ENCODE results near the gene TRPC6.

Gene TRPC6

DNA sequence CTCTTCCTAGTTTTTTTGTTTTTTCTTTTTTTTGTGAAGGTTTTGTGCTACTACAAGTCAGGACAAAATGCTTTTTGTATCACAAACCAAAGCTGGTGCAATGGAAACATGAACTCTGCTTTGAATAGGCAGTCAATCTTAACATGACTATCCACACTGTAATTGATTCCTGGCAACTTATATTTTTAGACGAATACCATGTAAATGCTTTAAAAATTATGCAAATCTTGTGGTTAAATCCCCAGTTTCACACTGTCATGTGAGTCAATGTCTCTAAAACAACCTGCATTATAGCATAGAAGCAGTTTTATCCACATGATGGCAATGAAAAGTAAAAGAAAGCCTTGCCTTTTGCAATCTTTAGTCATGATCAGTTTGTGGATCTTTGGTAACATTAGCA, 8.9 kb downstream of the TRPC6 start:
- Histone ChIP-seq H3K4me1 (ENCODE audit: insufficient read depth, low read length) (no peaks in the 10 kb centered on the region), H3K27ac (ENCODE audit: low read length) (no peak overlapping the region), H3K9ac (ENCODE audit: low read depth, low read length) (no peak overlapping the region), H4K20me1 (ENCODE audit: insufficient read depth, low read length) (no peaks in the 10 kb centered on the region), H3K79me2 (ENCODE audit: insufficient read depth, low read length) (no peaks in the 10 kb centered on the region), H3K36me3 (ENCODE audit: insufficient read depth, low read length) (no peaks in the 10 kb centered on the region), H3K4me2 (ENCODE audit: insufficient read depth, low read length) (no peak overlapping the region), H3K27me3 (ENCODE audit: insufficient read depth, low read length, poor library complexity) (no peaks in the 10 kb centered on the region), H3K9me3 (ENCODE audit: insufficient read depth, low read length, severe bottlenecking) (no peaks in the 10 kb centered on the region), H3K4me3 (ENCODE audit: low read depth in 1 of 2, low read length in 2 of 2) (no peak overlapping the region), H2AFZ (ENCODE audit: low read depth, low read length) (no peak overlapping the region)
- no peak for TF ChIP-seq EZH2 (IDR thresholded peaks at IDR 0.05; ENCODE audit: borderline replicate concordance, low read depth, low read length, severe bottlenecking)
- TF ChIP-seq, protein P1, sequence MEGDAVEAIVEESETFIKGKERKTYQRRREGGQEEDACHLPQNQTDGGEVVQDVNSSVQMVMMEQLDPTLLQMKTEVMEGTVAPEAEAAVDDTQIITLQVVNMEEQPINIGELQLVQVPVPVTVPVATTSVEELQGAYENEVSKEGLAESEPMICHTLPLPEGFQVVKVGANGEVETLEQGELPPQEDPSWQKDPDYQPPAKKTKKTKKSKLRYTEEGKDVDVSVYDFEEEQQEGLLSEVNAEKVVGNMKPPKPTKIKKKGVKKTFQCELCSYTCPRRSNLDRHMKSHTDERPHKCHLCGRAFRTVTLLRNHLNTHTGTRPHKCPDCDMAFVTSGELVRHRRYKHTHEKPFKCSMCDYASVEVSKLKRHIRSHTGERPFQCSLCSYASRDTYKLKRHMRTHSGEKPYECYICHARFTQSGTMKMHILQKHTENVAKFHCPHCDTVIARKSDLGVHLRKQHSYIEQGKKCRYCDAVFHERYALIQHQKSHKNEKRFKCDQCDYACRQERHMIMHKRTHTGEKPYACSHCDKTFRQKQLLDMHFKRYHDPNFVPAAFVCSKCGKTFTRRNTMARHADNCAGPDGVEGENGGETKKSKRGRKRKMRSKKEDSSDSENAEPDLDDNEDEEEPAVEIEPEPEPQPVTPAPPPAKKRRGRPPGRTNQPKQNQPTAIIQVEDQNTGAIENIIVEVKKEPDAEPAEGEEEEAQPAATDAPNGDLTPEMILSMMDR (IDR thresholded peaks at IDR 0.05; ENCODE audit: borderline replicate concordance, extremely low read depth, low read length, poor library complexity, severe bottlenecking): no peak
- DNase-seq: no peak
- ATAC-seq (ENCODE audit: insufficient read depth, low read depth): no peak

DNA sequence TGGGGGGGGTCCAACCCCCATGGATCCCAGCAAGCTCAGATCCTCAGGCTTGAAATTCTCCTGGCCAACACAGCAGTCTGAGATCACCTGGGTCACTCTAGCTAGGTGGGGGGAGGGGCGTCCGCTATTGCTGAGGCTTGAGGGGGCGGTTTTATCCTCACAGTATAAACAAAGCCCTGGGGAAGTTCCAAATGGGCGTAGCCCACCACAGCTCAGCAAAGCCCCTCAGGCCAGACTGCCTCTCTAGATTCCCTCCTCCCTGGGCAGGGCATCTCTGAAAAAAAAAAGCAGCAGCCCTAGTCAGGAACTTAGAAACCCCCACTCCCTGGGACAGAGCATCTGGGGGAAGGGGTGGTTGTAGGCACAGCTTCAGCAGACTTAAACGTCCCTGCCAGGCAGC, 16.7 kb downstream of the TRPC6 start:
- DNase-seq: no peak
- no peaks in the 10 kb centered on the region for H4K20me1 ChIP-seq (ENCODE audit: insufficient read depth, low read length)
- no peak overlapping the region for H3K27ac ChIP-seq (ENCODE audit: low read length)
- H3K9me3 ChIP-seq (ENCODE audit: insufficient read depth, low read length, severe bottlenecking): no peaks in the 10 kb centered on the region
- ATAC-seq (ENCODE audit: insufficient read depth, low read depth): no peak
- no peaks in the 10 kb centered on the region for H3K27me3 ChIP-seq (ENCODE audit: insufficient read depth, low read length, poor library complexity)
- no peak overlapping the region for H3K4me2 ChIP-seq (ENCODE audit: insufficient read depth, low read length)
- TF ChIP-seq, protein P1 (IDR thresholded peaks at IDR 0.05; ENCODE audit: borderline replicate concordance, extremely low read depth, low read length, poor library complexity, severe bottlenecking): no peak
- TF ChIP-seq EZH2 (IDR thresholded peaks at IDR 0.05; ENCODE audit: borderline replicate concordance, low read depth, low read length, severe bottlenecking): no peak
- H3K79me2 ChIP-seq (ENCODE audit: insufficient read depth, low read length): no peaks in the 10 kb centered on the region
- no peaks in the 10 kb centered on the region for H3K36me3 ChIP-seq (ENCODE audit: insufficient read depth, low read length)
- H2AFZ ChIP-seq (ENCODE audit: low read depth, low read length): no peak overlapping the region
- H3K9ac ChIP-seq (ENCODE audit: low read depth, low read length): no peak overlapping the region
- H3K4me1 ChIP-seq (ENCODE audit: insufficient read depth, low read length): no peaks in the 10 kb centered on the region
- no peak overlapping the region for H3K4me3 ChIP-seq (ENCODE audit: low read depth in 1 of 2, low read length in 2 of 2)

DNA sequence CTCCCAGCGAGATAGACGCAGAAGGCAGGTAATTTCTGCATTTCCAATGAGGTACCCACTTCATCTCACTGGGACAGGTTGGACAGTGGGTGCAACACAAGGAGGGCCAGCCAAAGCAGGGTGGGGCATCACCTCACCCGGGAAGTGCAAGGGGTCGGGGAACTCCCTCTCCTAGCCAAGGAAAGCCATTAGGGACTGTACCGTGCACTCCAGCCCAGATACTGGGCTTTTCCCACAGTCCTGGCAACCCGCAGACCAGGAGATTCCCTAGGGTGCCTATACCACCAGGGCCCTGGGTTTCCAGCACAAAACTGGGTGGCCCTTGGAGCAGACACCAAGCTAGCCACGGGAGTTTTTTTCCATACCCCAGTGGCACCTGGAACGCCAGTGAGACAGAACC, 17.2 kb downstream of the TRPC6 start:
- no peak overlapping the region for H3K27ac ChIP-seq (ENCODE audit: low read length)
- H3K4me1 ChIP-seq (ENCODE audit: insufficient read depth, low read length): no peaks in the 10 kb centered on the region
- no peaks in the 10 kb centered on the region for H4K20me1 ChIP-seq (ENCODE audit: insufficient read depth, low read length)
- H3K79me2 ChIP-seq (ENCODE audit: insufficient read depth, low read length): no peaks in the 10 kb centered on the region
- TF ChIP-seq, protein P1 (IDR thresholded peaks at IDR 0.05; ENCODE audit: borderline replicate concordance, extremely low read depth, low read length, poor library complexity, severe bottlenecking): no peak
- TF ChIP-seq EZH2 (IDR thresholded peaks at IDR 0.05; ENCODE audit: borderline replicate concordance, low read depth, low read length, severe bottlenecking): no peak
- ATAC-seq (ENCODE audit: insufficient read depth, low read depth): no peak
- no peak for DNase-seq
- no peak overlapping the region for H3K4me3 ChIP-seq (ENCODE audit: low read depth in 1 of 2, low read length in 2 of 2)
- no peaks in the 10 kb centered on the region for H3K36me3 ChIP-seq (ENCODE audit: insufficient read depth, low read length)
- no peaks in the 10 kb centered on the region for H3K9me3 ChIP-seq (ENCODE audit: insufficient read depth, low read length, severe bottlenecking)
- H2AFZ ChIP-seq (ENCODE audit: low read depth, low read length): no peak overlapping the region
- no peak overlapping the region for H3K4me2 ChIP-seq (ENCODE audit: insufficient read depth, low read length)
- no peak overlapping the region for H3K9ac ChIP-seq (ENCODE audit: low read depth, low read length)
- H3K27me3 ChIP-seq (ENCODE audit: insufficient read depth, low read length, poor library complexity): no peaks in the 10 kb centered on the region

DNA sequence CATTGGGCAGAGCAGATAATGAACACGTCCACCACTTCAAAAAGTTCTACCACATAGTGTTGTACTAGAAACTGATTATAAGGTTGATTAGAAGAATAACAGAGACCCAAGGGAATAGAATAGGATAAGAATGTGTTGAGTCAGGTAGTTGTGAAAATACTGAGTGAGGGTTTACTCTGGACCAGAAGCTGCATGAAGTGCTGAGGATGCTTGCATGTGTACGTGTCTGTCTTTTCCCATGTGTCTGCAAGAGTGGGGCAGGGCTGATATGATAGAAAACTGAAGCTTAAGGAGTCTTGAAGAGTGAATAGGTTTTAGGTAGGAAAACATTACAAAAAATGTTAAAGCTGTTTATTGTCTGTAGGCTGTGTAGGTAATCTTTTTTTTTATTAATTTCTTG, 20.6 kb downstream of the TRPC6 start:
- H3K27me3 ChIP-seq (ENCODE audit: insufficient read depth, low read length, poor library complexity): no peaks in the 10 kb centered on the region
- H3K9ac ChIP-seq (ENCODE audit: low read depth, low read length): no peak overlapping the region
- DNase-seq (no peak), ATAC-seq (ENCODE audit: insufficient read depth, low read depth) (no peak)
- H2AFZ ChIP-seq (ENCODE audit: low read depth, low read length): no peak overlapping the region
- H4K20me1 ChIP-seq (ENCODE audit: insufficient read depth, low read length): no peaks in the 10 kb centered on the region
- no peaks in the 10 kb centered on the region for H3K79me2 ChIP-seq (ENCODE audit: insufficient read depth, low read length)
- TF ChIP-seq, protein P1 (IDR thresholded peaks at IDR 0.05; ENCODE audit: borderline replicate concordance, extremely low read depth, low read length, poor library complexity, severe bottlenecking): no peak
- no peak for TF ChIP-seq EZH2 (IDR thresholded peaks at IDR 0.05; ENCODE audit: borderline replicate concordance, low read depth, low read length, severe bottlenecking)
- no peak overlapping the region for H3K4me3 ChIP-seq (ENCODE audit: low read depth in 1 of 2, low read length in 2 of 2)
- no peak overlapping the region for H3K27ac ChIP-seq (ENCODE audit: low read length)
- H3K36me3 ChIP-seq (ENCODE audit: insufficient read depth, low read length): no peaks in the 10 kb centered on the region
- H3K9me3 ChIP-seq (ENCODE audit: insufficient read depth, low read length, severe bottlenecking): no peaks in the 10 kb centered on the region
- no peak overlapping the region for H3K4me2 ChIP-seq (ENCODE audit: insufficient read depth, low read length)
- H3K4me1 ChIP-seq (ENCODE audit: insufficient read depth, low read length): no peaks in the 10 kb centered on the region

Measured in DND-41 (cell line).